Naive thymus-derived CD4-positive, alpha-beta T cell (primary cell): ENCODE results near the gene FOXI1. TPM values are rescaled to one million over a fixed set of nuclear protein-coding genes. Genes with fewer than 3 reads are reported as not detected.

Experiments
- polyA plus RNA-seq, 2 donors: library from polyadenylated mRNA; unstranded; fragments of 300-500 nt; fragmentation: Illumina TruSeq; gene quantifications; one replicate each; pipeline ENCODE4 v1.2.3, GENCODE V29; 2021
- total RNA-seq, 6 experiments: library from RNA in 5 of 6; stranded (reverse) in 5 of 6; gene quantifications; 1 replicate in 5 of 6; 2 replicates in 1 of 6; pipeline ENCODE4 v1.2.3 and lab custom pipeline; 2021 to 2026

Gene FOXI1
- total and polyA plus RNA-seq, 7 experiments from 2014 or later = 0.13 to 0.29 TPM; not detected in 5

Other genes with a start within 250 kb of the FOXI1 start
- gene INSYN2B, start 125.4 kb upstream of the FOXI1 start, total RNA-seq = not detected
- gene INSYN2B, start 125.4 kb upstream of the FOXI1 start, polyA plus RNA-seq = under 1 TPM; 0.08 to 0.12 TPM
- not detected for gene C5orf58, start 127.1 kb downstream of the FOXI1 start, total RNA-seq
- 1 to 10 TPM; 1.6 to 2.0 TPM for gene C5orf58, start 127.1 kb downstream of the FOXI1 start, polyA plus RNA-seq
- gene LCP2, start 191.9 kb downstream of the FOXI1 start, total RNA-seq = 100 to 1,000 TPM; 291 to 414 (median 306) TPM
- 100 to 1,000 TPM; 189 to 295 TPM for gene LCP2, start 191.9 kb downstream of the FOXI1 start, polyA plus RNA-seq